ENCODE measurements around the gene ACO1. TPM values are rescaled to one million over a fixed set of nuclear protein-coding genes. Genes with fewer than 3 reads are reported as not detected.

The ACO1 gene
- total and polyA plus RNA-seq, 9 of the 15 experiments (the other 6 are each of a cell fraction or from before 2014, with no cell fraction given): 0.96 to 29.7 (median 16.9) TPM

- H3K4me2 ChIP-seq (ENCODE audit: insufficient read depth, low read length): no peak overlapping the region
- no peaks in the 10 kb centered on the region for H3K4me1 ChIP-seq (replicated peaks in 1 of 2; ENCODE audit: control insufficient read depth in 2 of 2, insufficient read depth in 2 of 2, low read length in 2 of 2)
- H2AFZ ChIP-seq (ENCODE audit: low read depth, low read length): no peak overlapping the region
- no peaks in the 10 kb centered on the region for H3K79me2 ChIP-seq (ENCODE audit: control insufficient read depth, insufficient read depth, low read length)
- H3K27ac ChIP-seq (ENCODE audit: extremely low read depth, low read depth, low read length): no peak overlapping the region
- H3K36me3 ChIP-seq (ENCODE audit: control insufficient read depth, insufficient read depth, low read length): no peaks in the 10 kb centered on the region
- CTCF ChIA-PET (ENCODE audit: low intra/inter-chr PET ratio): interaction anchor here (0.6 to 4.7 kb wide), 8 partner anchors 54 to 590 kb away, joined by 3 to 93 read pairs (median 10); partner anchors contain the start of genes NDUFB6 and RIGI
- ATAC-seq: peak; percentile 84
- peak; percentile 85 for FAIRE-seq
- DNase-seq (ENCODE audit: extremely low read depth in 1 of 4, low spot score in 3 of 4): peak; percentile 29 to 66 (median 36)
- H3K27me3 ChIP-seq (ENCODE audit: control insufficient read depth in 2 of 2, insufficient read depth in 2 of 2, low read length in 2 of 2): no peaks in the 10 kb centered on the region
- no peaks in the 10 kb centered on the region for H4K20me1 ChIP-seq (replicated peaks; ENCODE audit: control insufficient read depth, insufficient read depth, low read length)
- BruUV-seq (replicated peaks): no TSS peak
- POLR2A ChIA-PET: interaction anchor here (0.6 to 1.7 kb wide), 5 partner anchors 148 to 257 kb away, joined by 3 to 4 read pairs (median 4); partner anchors contain the start of gene RIGI
- no peak overlapping the region for H3K4me3 ChIP-seq
- H3K9me3 ChIP-seq (replicated peaks; ENCODE audit: control insufficient read depth, insufficient read depth, low read depth, low read length): no peaks in the 10 kb centered on the region
- no peaks in the 10 kb centered on the region for H3K9me1 ChIP-seq (ENCODE audit: control insufficient read depth, insufficient read depth, low read length)
- in situ Hi-C loops (cut with MboI): loop anchor here (25.0 kb wide), 1 partner anchor 859 kb away; the partner anchor contains the start of gene SPINK4
- no peak overlapping the region for H3K9ac ChIP-seq (ENCODE audit: insufficient read depth in 1 of 2, low read depth in 2 of 2, low read length in 2 of 2)
- intact Hi-C loops (cut with micrococcal nuclease): loop anchor here (1.0 kb wide), 1 partner anchor 590 kb away; no protein-coding TSS in a partner anchor
- 0% methylated on average over 3 of the region's 3 CpGs for WGBS (ENCODE audit: insufficient coverage, low coverage, missing lambda C conversion rate)
- no peak for TF ChIP-seq ILF3 (IDR thresholded peaks at IDR 0.05; ENCODE audit: borderline replicate concordance)
- TF ChIP-seq SMC3 (conservative IDR thresholded peaks at IDR 0.05; ENCODE audit: insufficient read depth, low read depth, low read length): peak; percentile 47; the same call in 1 of the 2 replicates
- TF ChIP-seq REST (IDR thresholded peaks at IDR 0.05; ENCODE audit: borderline replicate concordance): peak; percentile 41; the same call in 1 of the 2 replicates
- no peak for TF ChIP-seq REST (CRISPR knock-in tag; IDR thresholded peaks at IDR 0.05; ENCODE audit: low read depth)
- TF ChIP-seq ZBTB1 (CRISPR knock-in tag; IDR thresholded peaks at IDR 0.05; ENCODE audit: borderline replicate concordance, low read depth): no peak
- peak; percentile 56 to 79 (median 65) for TF ChIP-seq CTCF (IDR thresholded peaks at IDR 0.05 in 2 of 3, conservative IDR thresholded peaks at IDR 0.05 in 1 of 3; ENCODE audit: insufficient read depth in 2 of 3, low read depth in 1 of 3, low read length in 3 of 3)
- TF ChIP-seq ZHX1 (conservative IDR thresholded peaks at IDR 0.05; ENCODE audit: low read length): no peak
- no peak for TF ChIP-seq COPS2 (conservative IDR thresholded peaks at IDR 0.05)
- TF ChIP-seq RBM14 (IDR thresholded peaks at IDR 0.05; ENCODE audit: borderline replicate concordance, insufficient read depth, low read depth, low read length): no peak
Observed at GRCh38 chr9:32378496-32378895, 5.9 kb upstream of the ACO1 start.

Measured in K562 (cell line).